PC-9 (cell line): ENCODE results near the gene UGT1A7. TPM values are rescaled to one million over a fixed set of nuclear protein-coding genes. Genes with fewer than 3 reads are reported as not detected.

ENCODE experiments used
- BruUV-seq: library from RNA; stranded (reverse); fragments of 400-500 nt; replicated peaks from 2 replicates; lab custom pipeline; 2021; lab: Mats Ljungman, UMichigan
- CTCF ChIA-PET: fragments of 300-600 bp; sonication (Branson Sonifier 250); formaldehyde crosslinking; loops from one replicate; lab custom pipeline; 2022; ENCODE audit warnings: antibody characterized with exemption; lab: Charles Lee
- POLR2A ChIA-PET: fragments of 300-600 bp; sonication (Branson Sonifier 250); formaldehyde crosslinking; loops from one replicate; lab custom pipeline; 2022; ENCODE audit warnings: antibody characterized with exemption; ENCODE audit not compliant: unreplicated experiment; lab: Charles Lee
- DNase-seq, 2 experiments: peaks; one replicate each; pipeline versions ENCODE4 v3.0.0 to v3.0.0-alpha.2; 2015 to 2022; ENCODE audit warnings: mixed read lengths in 1 of 2
- H2AFZ ChIP-seq: fragments of 200-600 bp; sonication (generic); 2 replicates; pipeline ENCODE4 v1.8.1; 2017; ENCODE audit warnings: antibody characterized with exemption
- H3F3A ChIP-seq: fragments of 200-600 bp; sonication (generic); 2 replicates; pipeline ENCODE4 v1.8.1; 2017; ENCODE audit warnings: antibody characterized with exemption, mild to moderate bottlenecking, low read depth; ENCODE audit not compliant: insufficient read depth
- H3K27ac ChIP-seq: fragments of 200-600 bp; sonication (generic); 2 replicates; pipeline ENCODE4 v1.6.1; 2016; ENCODE audit warnings: mixed run types
- H3K27me3 ChIP-seq: fragments of 200-600 bp; sonication (generic); 2 replicates; pipeline ENCODE4 v1.6.1; 2016; ENCODE audit warnings: low read depth, mixed run types; ENCODE audit not compliant: insufficient read depth
- H3K36me3 ChIP-seq: fragments of 200-600 bp; sonication (generic); 2 replicates; pipeline ENCODE4 v1.6.1; 2016; ENCODE audit warnings: low read depth, mixed run types
- H3K4me1 ChIP-seq: fragments of 200-600 bp; sonication (generic); replicated peaks from 2 replicates; pipeline ENCODE4 v1.6.1; 2016; ENCODE audit warnings: mixed run types; ENCODE audit not compliant: insufficient read depth
- H3K4me2 ChIP-seq: fragments of 200-600 bp; sonication (generic); 2 replicates; pipeline ENCODE4 v1.6.1; 2017; ENCODE audit warnings: mixed run types
- H3K4me3 ChIP-seq: fragments of 200-600 bp; sonication (generic); 2 replicates; pipeline ENCODE4 v1.6.1; 2016; ENCODE audit warnings: mixed run types
- H3K79me2 ChIP-seq: fragments of 200-600 bp; sonication (generic); 2 replicates; pipeline ENCODE4 v1.6.1; 2017; ENCODE audit warnings: low read depth, mixed run types
- H3K9me2 ChIP-seq: fragments of 200-600 bp; sonication (generic); 2 replicates; pipeline ENCODE4 v1.8.1; 2017; ENCODE audit warnings: mild to moderate bottlenecking; ENCODE audit not compliant: insufficient read depth
- H3K9me3 ChIP-seq: fragments of 200-600 bp; sonication (generic); 2 replicates; pipeline ENCODE4 v1.8.1; 2016; ENCODE audit warnings: low read depth; ENCODE audit not compliant: insufficient read depth
- H4K20me1 ChIP-seq: fragments of 200-600 bp; sonication (generic); 2 replicates; pipeline ENCODE4 v1.8.1; 2017; ENCODE audit not compliant: insufficient read depth
- EZH2 ChIP-seq: fragments of 200-600 bp; sonication (generic); IDR thresholded peaks from 2 replicates; pipeline ENCODE4 v1.8.0; 2017; ENCODE audit warnings: antibody characterized with exemption, low read depth
- intact Hi-C: fragments of 100-400 bp; cut with micrococcal nuclease; formaldehyde crosslinking; loops from one replicate; pipeline ENCODE4 v1.10.0; 2022; ENCODE audit not compliant: unreplicated experiment
- total RNA-seq: library from RNA; stranded (reverse); gene quantifications from 2 replicates; pipeline ENCODE4 v1.2.3, GENCODE V29; 2021
- TF ChIP-seq, protein P1 (sequence below): fragments of 200-600 bp; sonication (generic); conservative IDR thresholded peaks from 2 replicates; pipeline ENCODE4 v1.6.1; 2017; ENCODE audit warnings: mixed run types, antibody characterized with exemption, mild to moderate bottlenecking, moderate library complexity

UGT1A7 gene
- total RNA-seq, 1 experiment from 2014 or later: 20.3 TPM

DNA sequence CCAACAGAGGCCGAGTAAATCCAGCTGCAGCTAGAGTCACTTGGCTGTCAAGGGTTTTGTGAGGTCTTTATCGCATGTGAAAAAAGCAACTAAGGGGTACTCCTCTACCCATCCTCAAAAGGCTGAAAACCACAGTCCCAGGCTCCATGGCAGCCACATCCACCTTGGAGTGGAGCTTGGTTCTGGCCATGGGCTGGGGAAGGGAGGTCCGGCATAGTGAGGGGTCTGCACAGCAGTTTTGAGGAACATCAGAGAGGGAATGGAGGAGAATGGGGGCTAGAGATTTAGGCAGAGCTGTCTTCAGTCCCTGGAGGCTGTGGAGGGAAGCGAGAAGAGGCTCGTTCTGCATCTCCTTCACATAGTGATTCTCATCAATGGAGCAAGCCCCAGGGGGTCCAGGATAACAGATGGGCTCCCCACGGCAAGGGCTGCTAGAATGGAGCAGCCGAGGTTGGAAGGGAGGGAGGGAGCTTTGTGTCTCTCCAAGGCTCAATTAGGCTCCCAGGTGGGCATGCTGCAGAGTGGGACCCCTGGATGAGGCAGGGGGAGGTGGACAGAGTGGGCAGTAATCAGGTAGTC is 117.5 kb downstream of the UGT1A7 start:
- ChIA-PET CTCF (no interaction called here), POLR2A (no interaction called here)
- Histone ChIP-seq H2AFZ (no peak overlapping the region), H3K36me3 (no peaks in the 10 kb centered on the region), H3K4me2 (no peak overlapping the region), H3K27me3 (no peaks in the 10 kb centered on the region), H3K79me2 (no peaks in the 10 kb centered on the region), H3K27ac (no peak overlapping the region), H3K4me1 (peaks cover 7% of the 10 kb centered on the region), H3K9me3 (no peaks in the 10 kb centered on the region), H3K9me2 (no peaks in the 10 kb centered on the region), H3K4me3 (no peak overlapping the region), H3F3A (no peaks in the 10 kb centered on the region), H4K20me1 (no peaks in the 10 kb centered on the region)
- DNase-seq: no peak
- TF ChIP-seq, protein P1, sequence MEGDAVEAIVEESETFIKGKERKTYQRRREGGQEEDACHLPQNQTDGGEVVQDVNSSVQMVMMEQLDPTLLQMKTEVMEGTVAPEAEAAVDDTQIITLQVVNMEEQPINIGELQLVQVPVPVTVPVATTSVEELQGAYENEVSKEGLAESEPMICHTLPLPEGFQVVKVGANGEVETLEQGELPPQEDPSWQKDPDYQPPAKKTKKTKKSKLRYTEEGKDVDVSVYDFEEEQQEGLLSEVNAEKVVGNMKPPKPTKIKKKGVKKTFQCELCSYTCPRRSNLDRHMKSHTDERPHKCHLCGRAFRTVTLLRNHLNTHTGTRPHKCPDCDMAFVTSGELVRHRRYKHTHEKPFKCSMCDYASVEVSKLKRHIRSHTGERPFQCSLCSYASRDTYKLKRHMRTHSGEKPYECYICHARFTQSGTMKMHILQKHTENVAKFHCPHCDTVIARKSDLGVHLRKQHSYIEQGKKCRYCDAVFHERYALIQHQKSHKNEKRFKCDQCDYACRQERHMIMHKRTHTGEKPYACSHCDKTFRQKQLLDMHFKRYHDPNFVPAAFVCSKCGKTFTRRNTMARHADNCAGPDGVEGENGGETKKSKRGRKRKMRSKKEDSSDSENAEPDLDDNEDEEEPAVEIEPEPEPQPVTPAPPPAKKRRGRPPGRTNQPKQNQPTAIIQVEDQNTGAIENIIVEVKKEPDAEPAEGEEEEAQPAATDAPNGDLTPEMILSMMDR: no peak
- no peak for TF ChIP-seq EZH2
- intact Hi-C loops: no loop called here
- BruUV-seq: no TSS peak

DNA sequence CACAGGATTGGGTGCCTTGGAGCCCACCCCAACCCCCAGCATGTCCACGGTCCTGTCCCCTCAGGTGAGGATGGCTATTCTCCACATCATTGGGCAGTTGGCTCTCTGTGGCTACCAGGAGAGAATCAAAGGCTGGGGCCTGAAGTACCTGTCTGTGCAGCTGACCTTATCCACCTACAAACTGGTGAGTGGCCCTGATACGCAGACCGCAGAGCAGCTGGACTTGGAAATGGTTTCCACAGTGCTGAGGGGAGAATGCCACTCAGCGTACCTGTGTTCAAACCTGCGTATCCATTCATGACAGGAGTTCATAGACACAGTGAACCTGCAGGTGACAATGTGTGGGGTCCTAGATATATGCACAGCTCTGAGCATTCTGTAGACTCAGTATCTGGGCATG is 118.0 kb downstream of the UGT1A7 start:
- DNase-seq: no peak
- BruUV-seq: no TSS peak
- Histone ChIP-seq H3K4me1 (peaks cover 7% of the 10 kb centered on the region), H4K20me1 (no peaks in the 10 kb centered on the region), H3K4me3 (no peak overlapping the region), H2AFZ (no peak overlapping the region), H3K9me3 (no peaks in the 10 kb centered on the region), H3K27me3 (no peaks in the 10 kb centered on the region), H3K36me3 (no peaks in the 10 kb centered on the region), H3K9me2 (no peaks in the 10 kb centered on the region), H3F3A (no peaks in the 10 kb centered on the region), H3K27ac (no peak overlapping the region), H3K4me2 (no peak overlapping the region), H3K79me2 (no peaks in the 10 kb centered on the region)
- intact Hi-C loops: no loop called here
- POLR2A ChIA-PET: no interaction called here
- TF ChIP-seq EZH2: no peak
- TF ChIP-seq, protein P1: no peak
- CTCF ChIA-PET: no interaction called here

DNA sequence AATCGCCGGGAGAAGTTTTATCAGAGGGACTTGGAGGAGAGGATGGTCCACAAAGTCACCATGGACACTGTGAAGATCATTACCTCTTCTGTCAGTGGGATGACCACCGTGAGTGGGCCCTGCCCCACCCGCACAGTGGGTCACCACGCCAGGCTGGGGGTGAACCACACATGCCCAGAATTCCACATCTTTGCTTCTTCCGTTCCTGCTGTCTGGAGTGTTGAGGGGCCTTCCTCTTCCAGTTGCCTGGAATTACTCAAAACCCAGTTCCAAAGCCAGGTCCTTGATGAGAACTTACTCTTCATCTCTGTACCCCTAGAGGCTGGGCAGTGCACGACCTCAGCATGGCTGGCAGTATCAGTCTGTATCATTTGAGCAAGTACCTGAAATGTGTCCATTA is 118.5 kb downstream of the UGT1A7 start:
- no peaks in the 10 kb centered on the region for H4K20me1 ChIP-seq
- no peaks in the 10 kb centered on the region for H3F3A ChIP-seq
- H3K79me2 ChIP-seq: no peaks in the 10 kb centered on the region
- peaks cover 7% of the 10 kb centered on the region for H3K4me1 ChIP-seq
- ChIA-PET POLR2A (no interaction called here), CTCF (no interaction called here)
- no peak overlapping the region for H2AFZ ChIP-seq
- no peak overlapping the region for H3K4me2 ChIP-seq
- no peaks in the 10 kb centered on the region for H3K9me3 ChIP-seq
- no peak overlapping the region for H3K4me3 ChIP-seq
- H3K27me3 ChIP-seq: no peaks in the 10 kb centered on the region
- no TSS peak for BruUV-seq
- no peak for DNase-seq
- H3K9me2 ChIP-seq: no peaks in the 10 kb centered on the region
- H3K36me3 ChIP-seq: no peaks in the 10 kb centered on the region
- no peak overlapping the region for H3K27ac ChIP-seq
- TF ChIP-seq EZH2: no peak
- TF ChIP-seq, protein P1: no peak
- intact Hi-C loops: no loop called here
